Breast epithelium (tissue), 3 donors: Measurements from ENCODE around the gene ZNF423.

Experiments
- POLR2AphosphoS5 ChIP-seq, 3 donors: sonication (generic); formaldehyde crosslinking; IDR thresholded peaks; one replicate each; pipeline ENCODE4 v1.6.1; 2017; ENCODE audit warnings: antibody characterized with exemption in 3 of 3
- TF ChIP-seq, protein P1 (sequence below), 3 donors: fragments of 450-650 bp; IDR thresholded peaks; one replicate each; pipeline ENCODE4 v1.5.1; 2016 to 2017; ENCODE audit warnings: antibody characterized with exemption in 3 of 3, mild to moderate bottlenecking in 3 of 3, moderate library complexity in 3 of 3

GRCh38 chr16:49731911-49732310 is 124.0 kb downstream of the ZNF423 start:
- TF ChIP-seq, protein P1, sequence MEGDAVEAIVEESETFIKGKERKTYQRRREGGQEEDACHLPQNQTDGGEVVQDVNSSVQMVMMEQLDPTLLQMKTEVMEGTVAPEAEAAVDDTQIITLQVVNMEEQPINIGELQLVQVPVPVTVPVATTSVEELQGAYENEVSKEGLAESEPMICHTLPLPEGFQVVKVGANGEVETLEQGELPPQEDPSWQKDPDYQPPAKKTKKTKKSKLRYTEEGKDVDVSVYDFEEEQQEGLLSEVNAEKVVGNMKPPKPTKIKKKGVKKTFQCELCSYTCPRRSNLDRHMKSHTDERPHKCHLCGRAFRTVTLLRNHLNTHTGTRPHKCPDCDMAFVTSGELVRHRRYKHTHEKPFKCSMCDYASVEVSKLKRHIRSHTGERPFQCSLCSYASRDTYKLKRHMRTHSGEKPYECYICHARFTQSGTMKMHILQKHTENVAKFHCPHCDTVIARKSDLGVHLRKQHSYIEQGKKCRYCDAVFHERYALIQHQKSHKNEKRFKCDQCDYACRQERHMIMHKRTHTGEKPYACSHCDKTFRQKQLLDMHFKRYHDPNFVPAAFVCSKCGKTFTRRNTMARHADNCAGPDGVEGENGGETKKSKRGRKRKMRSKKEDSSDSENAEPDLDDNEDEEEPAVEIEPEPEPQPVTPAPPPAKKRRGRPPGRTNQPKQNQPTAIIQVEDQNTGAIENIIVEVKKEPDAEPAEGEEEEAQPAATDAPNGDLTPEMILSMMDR (IDR thresholded peaks at IDR 0.05) = no peak
- no peak for TF ChIP-seq POLR2AphosphoS5 (IDR thresholded peaks at IDR 0.05)
